Endometrial microvascular endothelial cells (primary cell): ENCODE results near the gene LAD1. TPM values are rescaled to one million over a fixed set of nuclear protein-coding genes. Genes with fewer than 3 reads are reported as not detected.

ENCODE experiments used
- in situ Hi-C: cut with HindIII; loops from 2 replicates; pipeline ENCODE4 v1.10.0; 2017; ENCODE audit warnings: low sequenced_read_pairs, low pct_unique_long_range_greater_than_20kb; ENCODE audit errors: inconsistent ontology term
- total RNA-seq: library from RNA; depleted of rRNA; stranded (reverse); fragments of >200 nt; gene quantifications from one replicate; pipeline ENCODE4 v1.2.3, GENCODE V29; 2015; ENCODE audit errors: inconsistent ontology term

Gene LAD1
- total RNA-seq, 1 donor from 2014 or later: not detected

DNA sequence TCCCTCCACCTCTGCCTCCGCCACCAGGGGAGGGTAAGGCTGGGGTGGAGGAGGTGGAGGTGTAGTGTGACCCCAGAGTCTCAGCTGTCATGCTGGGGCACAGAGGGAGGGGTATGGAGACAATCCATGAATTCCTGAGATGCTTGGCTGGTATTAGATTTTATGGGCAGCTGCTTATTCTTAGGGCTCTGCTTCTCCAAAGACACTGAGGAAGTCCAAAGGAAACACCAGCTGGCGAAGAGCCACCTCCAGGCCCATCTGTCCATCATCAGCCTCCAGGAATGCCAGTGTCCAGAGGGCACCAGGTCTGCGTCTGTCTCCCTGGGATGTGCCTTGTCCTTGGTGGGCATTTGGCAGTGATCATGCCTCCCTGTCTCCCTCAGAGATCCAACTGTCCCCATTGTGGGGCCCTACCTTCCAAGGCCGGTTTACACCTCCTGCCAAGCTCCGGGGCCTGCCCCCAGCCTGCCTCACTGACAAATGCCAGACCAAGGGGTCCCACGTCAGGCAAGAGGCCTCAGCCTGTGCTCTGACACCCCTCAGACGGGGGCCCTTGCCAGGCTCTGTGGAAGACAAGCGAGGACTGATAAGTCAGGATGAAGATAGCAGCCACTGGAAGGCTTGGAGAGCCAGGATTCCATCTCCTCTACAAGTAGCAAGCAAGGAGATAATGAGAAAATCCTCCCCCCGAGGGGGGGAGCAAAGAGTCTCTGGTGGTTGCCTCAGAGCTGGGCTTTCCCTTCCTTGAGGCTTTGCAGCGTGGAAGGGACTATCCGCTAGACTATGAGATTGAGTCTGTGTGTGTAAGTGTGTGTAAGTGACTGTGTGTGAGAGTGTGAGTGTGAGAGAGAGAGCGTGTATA is 20.9 kb upstream of the LAD1 start:
- in situ Hi-C loops: no loop called here

DNA sequence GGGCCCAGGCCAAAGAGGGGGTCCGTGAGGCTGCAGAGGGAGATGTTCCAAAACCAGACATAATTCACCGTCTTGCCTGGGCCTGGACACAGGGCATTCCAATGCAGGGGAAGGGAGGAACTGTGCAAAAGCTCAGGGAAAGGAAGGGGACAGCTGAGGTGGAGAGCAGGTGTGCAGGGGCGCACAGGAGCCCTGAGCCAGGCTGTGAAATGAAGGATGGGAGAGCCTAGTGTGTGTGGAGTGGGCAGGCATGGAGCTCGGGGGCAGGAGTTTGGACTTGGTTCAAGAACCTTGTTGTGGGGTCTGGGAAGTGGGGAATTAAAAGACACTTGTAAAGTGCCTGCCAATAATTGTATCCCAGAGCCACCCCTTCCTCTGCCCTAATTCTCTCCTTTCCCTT is 20.1 kb upstream of the LAD1 start:
- in situ Hi-C loops: no loop called here

DNA sequence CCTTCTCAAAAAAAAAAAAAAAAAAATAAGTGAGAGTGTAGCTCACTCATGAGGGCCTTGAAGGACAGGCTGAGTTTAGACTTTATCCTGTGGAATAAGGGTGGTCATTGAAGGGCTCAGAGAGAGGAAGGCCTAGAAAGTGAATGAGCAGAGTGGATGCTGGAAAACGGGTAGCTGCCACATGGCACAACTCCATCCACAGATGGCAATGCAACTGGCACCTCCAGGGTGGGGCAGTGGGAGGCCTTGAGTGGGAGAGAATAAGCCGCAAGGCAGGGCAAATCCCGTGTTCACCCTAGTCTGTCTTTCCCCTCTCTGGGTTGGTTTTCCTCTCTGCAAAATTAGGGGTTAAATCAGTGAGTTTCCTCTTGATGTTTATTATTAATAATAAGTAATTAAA is 19.3 kb upstream of the LAD1 start:
- in situ Hi-C loops: no loop called here

DNA sequence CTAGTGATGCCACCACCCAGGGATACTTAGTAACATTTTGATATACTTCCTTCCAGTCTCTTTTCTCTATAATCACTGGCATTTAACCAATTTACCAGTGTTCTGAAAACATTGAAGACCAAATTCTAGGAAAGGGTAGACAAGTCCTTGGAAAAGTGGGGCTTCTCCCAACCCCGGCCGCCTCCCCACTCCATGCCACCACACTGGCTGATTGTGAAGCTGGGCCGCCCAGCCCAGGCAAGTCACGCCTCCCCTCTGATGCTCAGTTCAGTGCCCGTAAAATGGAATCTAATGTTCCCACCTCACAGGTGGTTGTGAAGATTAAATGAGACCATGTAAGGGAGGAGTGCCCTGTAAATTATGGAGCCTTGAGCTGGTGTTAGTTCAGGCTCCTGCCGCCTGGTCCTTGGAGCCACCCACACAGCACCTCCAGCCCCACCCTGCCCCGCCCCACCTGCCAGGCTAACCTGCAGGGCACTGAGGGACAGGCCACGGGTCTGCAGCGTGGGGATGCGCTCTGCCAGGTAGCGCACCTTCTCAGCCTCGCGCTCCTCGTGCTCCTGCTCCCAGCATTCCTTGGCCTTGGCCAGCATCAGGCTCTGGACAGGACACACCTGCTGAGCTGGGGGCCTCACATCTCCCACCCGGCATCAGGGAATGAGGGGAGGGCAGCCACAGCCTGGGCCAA is 15.1 kb upstream of the LAD1 start:
- in situ Hi-C loops: no loop called here

DNA sequence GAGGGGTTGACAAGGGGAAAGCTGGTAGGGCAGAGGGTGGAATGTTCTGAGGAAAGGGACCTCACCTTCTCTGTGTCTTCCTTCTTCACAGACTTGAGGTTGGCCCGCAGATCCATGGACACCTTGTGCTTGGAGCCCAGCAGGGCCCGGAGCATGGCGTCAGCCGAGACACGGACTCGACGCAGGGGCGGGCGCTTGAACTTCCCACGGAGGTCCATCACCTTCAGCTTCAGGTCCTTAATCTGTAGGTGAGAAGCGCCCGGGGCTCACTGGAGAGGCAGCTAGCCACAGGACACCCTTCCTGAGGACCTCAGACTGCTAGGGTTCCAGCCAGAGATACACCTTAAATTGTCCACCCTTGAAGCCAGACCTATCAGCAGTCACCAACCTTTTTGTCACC is 12.2 kb upstream of the LAD1 start:
- in situ Hi-C loops: no loop called here

DNA sequence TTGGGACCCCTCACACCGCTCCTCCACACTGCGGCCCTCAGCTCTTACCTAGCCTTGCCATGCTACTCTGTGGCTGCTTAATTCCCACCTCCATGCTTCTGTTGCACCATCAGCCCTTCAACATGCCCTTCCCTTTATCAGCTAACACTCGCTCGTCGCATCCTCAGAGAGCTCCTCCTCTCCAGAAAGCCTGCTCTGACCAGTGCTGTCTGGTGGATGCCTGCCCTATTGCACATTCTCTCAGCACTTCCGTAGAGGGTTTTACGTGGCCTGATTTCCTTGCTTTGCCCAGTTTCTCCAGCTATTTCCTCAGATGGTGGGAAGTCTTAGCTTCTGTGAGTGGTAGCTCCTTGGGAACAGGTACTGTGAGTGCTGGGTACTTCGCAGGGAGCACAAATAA is 10.3 kb upstream of the LAD1 start:
- in situ Hi-C loops: no loop called here

DNA sequence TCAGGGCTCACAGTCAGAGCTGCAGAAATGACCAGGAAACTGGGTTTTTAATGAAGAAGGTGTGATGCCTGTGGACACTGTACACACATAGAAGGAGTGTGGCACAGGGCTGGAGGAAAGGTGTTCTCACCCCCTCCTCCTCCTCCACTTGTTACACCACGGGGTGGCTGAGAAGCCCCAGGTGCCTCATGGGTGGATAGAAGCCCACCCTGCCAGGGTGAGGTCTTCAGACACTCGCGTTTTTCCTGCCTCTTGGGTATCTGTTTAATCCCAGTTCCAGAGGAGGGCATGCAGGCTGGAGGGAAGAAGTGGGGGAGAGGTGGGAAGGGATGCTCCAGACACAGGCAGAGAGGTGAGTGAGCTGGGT is 9.7 kb upstream of the LAD1 start:
- in situ Hi-C loops: no loop called here

DNA sequence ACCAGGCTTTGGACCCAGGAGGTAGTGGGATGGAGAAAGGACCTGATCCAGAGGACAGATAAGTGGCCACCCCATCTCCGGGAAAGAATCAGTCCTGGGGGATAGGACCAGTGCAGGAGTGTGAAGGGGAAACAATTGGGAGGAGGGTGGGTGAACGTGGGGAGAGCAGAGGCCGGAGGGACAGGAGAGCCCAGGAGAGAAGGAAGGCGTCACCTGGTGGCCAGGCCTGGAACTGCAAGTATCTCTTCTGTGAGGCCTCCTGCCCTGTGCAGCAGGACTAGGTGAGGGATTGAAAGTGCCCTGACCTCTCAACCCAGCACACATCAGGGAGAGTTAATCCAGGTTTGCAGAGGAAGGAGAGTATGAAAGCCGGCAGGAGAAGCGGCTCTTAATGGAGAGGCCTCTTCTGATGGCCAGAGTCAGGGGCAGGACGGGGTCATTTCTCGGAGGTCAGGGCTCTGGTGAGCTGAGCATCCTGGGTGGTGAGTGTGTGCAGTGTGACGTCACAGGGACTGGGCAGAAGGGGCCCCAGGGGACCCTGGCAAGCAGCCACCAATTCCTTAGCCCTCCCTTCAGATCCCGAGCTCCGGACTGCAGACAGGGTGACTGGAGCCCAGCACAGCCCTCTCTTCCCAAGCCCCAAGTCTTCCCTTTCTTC is 9.2 kb upstream of the LAD1 start:
- in situ Hi-C loops: no loop called here

DNA sequence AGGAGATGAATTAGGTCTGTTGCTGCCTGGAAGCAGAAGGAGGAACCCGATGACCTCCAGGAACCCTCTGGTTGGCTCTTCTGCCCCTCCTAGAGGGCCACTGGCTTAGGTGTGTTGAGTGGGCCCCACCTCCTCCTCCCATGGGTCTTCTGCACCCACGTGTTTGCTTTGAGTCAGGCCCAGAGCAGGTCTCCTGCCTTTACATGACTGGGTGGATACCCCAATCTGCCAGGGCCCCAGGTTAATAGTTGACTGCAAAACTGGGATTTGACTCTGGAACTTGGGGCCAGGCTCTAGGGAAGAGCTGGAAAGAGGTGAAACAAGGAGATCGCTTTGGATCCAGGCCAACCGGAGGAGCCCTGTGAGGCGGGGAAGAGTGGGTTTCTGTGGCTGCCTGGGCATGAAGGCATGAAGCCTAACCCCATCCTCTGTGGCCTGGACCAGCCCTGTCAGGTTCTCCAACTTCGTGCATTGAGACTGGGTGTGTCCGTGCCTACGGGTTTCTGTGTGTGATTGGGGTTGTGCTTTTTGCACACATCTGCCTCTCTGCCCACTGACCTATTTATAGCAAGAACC is 7.8 kb upstream of the LAD1 start:
- in situ Hi-C loops: no loop called here

DNA sequence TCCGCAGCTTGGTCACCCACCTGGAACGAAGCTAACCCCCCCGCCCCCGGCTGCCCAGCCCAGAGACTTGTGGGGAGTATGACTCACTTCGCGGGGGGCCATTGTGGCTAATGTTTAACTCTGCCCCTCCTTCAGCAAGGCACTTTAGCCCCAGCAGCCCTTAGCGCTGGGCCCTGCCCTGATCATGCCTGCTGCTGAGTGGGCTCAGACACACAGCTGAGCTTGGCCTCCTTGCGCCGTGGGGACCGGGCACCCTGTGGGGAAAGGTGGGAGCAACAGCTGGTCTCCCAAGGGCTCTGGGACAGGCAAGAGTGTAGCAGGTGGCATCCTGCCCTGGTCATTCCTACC is 6.3 kb upstream of the LAD1 start:
- in situ Hi-C loops: no loop called here

DNA sequence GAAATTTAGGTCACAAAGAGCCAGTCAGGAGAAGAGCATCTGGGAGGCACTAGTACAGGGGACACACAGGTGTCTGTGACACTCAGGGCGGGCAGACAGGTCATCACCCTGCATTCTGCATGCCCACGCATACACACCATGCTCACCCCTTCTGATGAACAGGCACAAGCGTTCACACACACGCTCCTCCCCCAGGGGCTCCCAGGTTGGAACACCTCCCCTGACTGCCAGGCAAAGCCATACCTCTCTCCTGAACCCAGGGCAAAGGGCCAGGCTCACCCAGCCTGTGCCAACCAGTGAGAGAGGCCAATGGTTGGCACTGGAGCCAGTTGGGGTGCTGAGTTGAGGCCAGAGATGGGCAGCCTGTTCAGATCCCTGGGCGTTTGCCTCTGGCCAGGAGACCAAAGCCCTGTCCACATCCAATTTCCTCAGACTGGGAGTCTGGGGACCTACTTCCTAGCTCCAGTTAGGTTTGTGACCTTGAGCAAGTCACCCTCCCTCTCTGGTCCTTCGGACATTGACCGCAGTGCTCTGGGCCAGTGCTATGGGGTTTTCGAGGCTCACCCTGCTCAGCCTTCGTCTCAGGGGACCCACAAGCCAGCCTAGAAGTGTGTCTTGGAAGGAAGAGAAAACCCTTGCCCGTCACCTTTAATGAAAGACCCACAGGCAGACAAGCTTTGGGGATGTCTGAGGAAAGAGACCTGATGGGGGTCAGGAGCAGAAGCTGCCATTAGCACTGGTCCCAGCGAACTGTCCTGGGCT is 5.8 kb upstream of the LAD1 start:
- in situ Hi-C loops: no loop called here

DNA sequence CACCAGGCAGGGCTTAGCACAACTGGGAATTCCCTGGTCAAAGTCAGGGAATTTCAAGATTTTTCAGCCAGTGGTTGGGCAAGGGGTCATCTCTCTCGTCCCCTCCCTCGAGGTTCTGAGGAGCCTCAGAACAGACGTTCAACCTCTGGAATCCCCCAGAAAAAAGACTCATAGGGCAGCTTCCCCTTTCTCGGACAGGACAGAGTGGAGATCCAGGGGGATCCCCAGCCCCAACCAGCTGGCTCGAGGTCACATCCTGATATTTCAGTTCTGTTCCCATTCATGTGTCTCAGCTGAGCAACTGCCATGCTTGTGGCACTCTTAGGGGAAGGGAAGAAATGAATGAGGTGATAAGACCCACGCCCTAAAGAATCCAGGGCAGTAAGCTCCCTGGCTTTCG is 4.9 kb upstream of the LAD1 start:
- in situ Hi-C loops: no loop called here

DNA sequence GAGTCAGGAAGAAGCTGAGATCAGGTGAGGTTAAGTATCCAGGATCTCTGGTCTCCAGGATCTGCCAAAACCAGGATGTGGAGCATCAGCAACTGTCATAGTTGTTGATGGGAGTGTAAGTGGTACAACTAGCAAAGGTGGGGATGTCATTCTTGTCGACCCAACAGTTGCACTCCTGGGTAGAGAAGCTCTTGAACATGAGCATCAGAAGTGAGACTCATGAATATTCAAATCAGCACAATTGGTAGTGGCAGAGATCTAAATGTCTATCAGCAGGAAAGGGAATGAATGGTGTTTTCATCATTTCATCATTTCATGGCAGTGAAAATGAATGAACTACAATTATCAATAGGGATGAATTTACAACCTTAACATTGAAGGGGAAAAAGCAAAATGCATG is 4.2 kb upstream of the LAD1 start:
- in situ Hi-C loops: no loop called here

DNA sequence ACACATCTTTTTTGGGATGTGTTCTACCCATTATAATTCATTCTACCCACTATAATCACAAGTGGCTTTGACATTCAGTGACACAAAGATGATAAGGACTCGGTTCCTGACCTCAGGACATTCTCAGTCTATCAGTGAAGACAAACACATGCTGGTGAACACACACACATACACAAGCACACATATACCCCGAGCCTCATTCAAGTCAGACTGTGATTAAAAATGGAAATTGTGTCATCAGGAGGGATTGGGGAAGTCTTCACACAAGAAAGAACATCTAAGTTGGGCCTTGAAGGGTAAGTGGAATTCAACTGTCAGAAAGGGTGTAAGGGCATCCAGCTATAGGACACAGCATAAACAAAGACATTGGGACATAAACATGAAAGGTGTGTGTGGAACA is 2.6 kb upstream of the LAD1 start:
- in situ Hi-C loops: no loop called here

DNA sequence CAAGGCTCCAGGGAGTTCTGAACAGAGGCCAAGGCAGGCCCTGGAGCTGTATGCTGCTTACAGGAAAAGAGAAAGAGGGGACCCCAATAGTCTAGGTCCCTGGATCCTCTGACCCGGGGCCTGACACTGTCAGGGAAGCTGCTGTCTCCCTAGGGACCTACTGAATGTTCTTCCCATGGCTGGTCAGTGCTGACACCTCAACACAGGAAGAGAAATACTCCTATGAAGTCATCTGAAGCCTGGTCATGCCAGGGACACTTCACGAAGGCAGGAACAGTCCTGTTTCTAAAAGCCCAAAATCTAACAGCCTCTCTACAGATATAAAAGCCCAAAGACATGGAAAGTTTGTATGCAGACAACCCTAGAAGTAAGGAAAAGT is 1.7 kb upstream of the LAD1 start:
- in situ Hi-C loops: no loop called here

DNA sequence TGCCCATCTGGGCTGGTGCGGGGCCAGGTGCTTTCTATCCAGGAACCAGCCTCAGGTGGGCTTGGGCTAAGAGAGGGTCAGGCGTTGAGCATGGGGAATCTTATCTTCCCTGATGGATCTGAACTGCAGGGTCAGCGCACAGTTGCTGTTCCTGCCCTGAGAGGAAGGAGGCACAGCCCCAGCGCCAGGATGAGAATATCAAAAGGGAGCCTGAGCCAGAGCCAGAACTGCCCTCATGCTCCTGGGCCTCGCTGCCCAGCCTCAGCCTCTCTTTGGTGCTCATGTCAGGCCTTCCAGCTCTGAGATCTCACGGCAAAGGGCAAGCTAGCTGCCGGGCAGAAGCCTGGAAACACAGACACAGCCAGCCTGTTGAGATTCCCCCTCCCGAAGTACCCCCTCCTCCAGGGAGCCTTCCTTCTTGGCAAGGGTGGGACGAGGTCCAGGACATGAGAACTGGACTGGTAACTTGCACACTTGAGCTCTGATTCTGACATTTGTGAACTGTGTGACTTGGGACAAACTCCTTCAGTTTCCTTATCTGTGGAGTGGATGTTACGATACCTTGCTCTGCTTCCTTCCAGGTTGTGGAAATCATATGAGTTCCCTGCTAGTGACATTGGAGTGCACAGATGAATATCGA is 1.2 kb upstream of the LAD1 start:
- in situ Hi-C loops: no loop called here

DNA sequence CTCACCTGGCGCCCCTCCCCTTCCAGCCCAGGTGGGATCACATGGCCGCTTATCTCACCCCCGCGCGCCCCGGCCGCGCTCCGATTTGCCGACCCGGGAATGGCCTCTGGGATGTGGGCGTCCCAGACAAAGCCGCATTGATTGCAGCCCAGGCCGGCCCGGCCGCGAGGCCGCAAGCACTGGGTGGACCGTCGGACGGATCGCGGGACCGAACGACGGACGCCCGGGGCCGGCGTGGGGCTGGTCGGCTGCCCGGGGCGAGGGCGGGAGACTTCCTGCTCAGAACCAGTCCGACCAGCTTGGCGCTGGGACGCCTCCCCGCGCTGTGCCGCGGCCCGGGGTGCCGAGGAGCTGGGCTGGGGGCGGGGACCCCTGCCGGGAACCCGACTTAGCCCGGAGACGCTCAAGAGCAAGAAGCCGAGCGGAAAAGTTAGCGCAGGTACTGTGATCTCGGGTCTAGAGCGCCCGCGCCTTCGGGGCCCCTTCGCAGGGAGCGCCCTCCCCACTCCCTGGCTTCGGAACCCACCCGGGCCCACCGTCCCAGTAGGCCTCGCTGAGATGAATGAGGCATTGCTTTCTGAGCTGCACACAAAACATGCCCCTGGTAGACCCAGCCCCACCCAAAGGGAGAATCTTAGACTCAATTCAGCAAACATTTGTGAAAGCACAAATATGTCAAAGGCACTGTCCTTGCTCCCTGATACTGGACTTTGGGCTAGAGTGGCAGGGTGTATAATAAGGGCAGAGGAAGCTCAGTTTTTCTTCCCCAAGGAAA is 415 bp upstream of the LAD1 start:
- in situ Hi-C loops: no loop called here

DNA sequence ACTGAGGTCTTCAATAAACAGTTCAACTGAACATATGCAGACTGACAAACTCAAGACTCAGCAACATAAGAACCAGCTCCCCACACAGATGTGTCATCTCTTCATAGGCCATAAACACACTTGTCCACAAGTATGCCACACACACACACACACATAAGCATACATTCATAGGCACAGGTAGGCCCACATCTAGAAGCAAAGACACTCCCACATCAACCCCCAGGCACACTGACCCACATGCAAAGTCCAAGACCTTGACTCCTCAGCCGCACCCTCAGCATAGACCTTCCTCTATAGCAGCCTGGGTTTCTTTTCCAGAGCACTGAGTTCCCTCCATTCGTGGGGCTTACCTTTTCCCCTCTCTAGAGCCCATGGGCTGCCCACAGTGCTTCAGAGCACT is 1.4 kb downstream of the LAD1 start:
- in situ Hi-C loops: no loop called here
